Stimulated activated CD8-positive, alpha-beta memory T cell treated with anti-CD3 and anti-CD28 coated beads, Interleukin-15, amount 100 ng/mL, for 4 hours (primary cell): ENCODE measurements around the gene RUNX2.
"Not testable (repeated sequence)": the region's sequence is repeated elsewhere in the genome, so short reads cannot be mapped to it uniquely, and the experiment has no call there.

Source experiments
- DNase-seq, 2 donors: peaks; one replicate each; pipeline ENCODE4 v3.0.0-alpha.2; 2020; ENCODE audit warnings: low read depth in 2 of 2

RUNX2 gene

DNA sequence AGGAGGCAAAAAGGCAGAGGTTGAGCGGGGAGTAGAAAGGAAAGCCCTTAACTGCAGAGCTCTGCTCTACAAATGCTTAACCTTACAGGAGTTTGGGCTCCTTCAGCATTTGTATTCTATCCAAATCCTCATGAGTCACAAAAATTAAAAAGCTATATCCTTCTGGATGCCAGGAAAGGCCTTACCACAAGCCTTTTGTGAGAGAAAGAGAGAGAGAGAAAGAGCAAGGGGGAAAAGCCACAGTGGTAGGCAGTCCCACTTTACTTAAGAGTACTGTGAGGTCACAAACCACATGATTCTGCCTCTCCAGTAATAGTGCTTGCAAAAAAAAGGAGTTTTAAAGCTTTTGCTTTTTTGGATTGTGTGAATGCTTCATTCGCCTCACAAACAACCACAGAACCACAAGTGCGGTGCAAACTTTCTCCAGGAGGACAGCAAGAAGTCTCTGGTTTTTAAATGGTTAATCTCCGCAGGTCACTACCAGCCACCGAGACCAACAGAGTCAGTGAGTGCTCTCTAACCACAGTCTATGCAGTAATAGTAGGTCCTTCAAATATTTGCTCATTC is at the start of gene RUNX2:
TSS of gene RUNX2 (plus strand) at position 375 of the 567 bp plus-strand sequence. CDS start 397 bp downstream, outside the sequence.
- no peak for DNase-seq

DNA sequence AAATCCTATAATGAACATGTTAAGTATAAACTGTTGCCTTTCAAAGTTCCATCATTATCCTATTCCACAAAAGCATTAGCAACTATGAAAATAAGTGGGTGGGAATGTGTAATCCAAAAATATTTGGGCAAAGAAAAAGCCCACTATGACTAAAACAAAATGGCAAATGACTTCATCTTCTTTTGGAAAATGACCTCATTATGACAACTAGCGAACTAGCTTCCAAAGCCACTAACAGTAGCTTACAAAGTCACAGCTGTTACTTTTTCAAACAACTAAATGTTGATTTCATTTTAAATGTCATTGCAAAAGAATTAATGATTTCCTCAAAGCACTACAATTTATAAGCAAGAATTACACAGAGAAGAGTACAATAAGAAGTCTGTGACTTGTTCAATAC is 49.8 kb upstream of the RUNX2 start:
- DNase-seq: no peak

DNA sequence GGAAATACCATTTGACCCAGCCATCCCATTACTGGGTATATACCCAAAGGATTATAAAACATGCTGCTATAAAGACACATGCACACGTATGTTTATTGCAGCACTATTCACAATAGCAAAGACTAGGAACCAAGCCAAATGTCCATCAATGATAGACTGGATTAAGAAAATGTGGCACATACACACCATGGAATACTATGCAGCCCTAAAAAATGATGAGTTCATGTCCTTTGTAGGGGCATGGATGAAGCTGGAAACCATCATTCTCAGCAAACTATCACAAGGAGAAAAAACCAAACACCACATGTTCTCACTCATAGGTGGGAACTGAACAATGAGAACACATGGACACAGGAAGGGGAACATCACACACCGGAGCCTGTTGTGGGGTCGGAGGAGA is 41.4 kb upstream of the RUNX2 start:
- DNase-seq: not testable (repeated sequence)

DNA sequence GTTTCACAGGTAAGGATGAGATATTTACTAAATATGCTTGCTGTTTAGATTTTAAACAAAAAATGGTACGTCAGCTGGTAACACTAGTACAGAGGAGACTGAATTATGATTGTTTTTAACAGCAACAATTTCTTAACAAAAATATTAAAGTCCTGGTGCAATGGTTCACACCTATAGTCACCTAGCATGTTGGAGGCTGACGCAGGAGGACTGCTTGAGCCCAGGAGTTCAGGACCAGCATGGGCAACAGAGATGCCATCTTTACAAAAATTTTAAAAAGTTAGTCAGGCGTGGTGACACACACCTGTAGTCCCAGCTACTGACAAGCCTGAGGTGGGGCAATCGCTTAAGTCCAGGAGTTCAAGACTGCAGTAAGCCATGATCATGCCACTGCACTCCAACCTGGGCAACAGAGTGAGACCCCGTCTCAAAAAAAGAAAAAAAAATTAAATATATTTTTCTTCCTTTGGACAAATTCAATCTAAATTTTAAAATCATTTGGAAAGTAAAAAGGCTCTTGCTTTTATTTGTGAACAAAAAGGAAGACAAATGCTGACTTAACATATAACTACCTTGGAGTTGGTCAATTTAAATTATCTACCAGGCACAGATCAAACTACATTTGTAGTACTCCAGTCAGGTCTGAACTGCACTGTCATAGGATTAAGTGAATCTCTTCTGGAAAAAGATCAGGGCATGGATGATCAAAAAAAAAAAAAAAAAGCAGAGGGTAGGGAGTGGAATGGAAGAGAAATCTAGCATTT is 38.2 kb upstream of the RUNX2 start:
- no peak for DNase-seq

DNA sequence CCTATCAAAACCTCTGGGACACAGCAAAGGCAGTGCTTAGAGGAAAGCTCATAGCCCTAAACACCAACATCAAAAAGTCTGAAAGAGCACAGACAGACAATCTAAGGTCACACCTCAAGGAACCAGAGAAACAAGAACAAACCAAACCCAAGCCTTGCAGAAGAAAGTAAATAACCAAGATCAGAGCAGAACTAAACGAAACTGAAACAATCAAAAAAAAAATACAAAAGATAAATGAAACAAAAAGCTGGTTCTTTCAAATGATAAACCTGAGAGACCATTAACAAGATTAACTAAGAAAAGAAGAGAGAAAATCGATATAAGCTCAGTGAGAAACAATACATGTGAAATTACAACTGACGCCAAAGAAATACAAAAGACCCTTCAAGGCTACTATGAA is 34.8 kb upstream of the RUNX2 start:
- no peak for DNase-seq

DNA sequence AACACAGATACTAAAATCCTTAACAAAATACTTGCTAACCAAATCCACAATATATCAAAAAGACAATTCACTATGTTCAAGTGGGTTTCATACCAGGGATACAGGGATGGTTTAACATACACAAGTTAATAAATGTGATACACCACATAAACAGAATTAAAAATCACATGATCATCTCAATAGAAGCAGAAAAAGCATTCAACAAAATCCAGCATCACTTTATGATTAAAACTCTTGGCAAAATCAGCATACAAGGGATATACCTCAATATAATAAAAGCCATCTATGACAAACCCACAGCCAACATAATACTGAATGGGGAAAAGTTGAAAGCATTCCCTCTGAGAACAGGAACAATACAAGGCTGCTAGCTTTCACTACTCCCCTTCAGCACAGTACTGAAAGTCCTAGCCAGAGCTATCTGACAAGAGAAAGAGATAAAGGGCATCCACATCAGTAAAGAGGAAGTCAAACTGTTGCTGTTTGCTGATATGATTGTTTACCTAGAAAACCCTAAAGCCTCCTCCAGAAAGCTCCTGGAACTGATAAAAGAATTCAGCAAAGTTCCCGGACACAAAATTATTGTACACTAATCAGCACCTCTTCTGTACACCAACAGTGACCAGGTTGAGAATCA is 33.9 kb upstream of the RUNX2 start:
- not testable (repeated sequence) for DNase-seq

DNA sequence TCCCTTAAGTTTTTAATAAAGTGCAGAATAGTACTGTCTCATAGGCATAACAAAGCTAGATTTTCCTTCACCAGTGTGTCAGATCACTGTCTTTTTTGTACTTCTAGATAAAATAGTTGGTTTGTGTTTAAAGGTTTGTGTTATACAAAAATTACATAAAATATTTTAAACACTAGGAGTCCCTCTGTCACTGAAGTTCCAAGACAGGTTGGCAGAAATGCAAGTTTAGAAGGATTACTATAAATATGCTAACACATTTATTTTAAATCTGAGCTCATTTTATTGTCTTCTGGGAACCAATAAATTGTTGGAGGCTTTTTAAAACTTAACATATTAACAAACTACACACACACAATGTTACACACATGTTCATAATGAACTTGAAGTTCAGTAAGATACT is 30.8 kb upstream of the RUNX2 start:
- DNase-seq: no peak

DNA sequence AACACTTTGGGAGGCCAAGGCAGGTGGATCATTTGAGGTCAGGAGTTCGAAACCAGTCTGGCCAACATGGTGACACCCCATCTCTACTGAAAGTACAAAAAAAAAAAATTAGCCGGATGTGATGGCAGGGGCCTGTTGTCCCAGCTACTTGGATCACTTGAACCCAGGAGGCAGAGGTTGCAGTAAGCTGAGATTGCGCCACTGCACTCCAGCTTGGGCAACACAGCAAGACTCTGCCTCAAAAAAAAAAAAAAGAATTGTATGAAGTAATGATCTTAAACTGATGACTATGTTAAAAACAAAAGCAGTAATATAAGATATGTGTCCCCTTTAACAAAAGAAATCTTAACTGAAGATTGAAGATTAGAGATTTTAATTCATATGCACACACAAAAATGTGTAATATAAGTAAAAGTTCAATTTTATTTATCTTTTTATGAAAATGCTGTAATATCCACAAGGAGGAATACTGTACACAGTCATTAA is 29.0 kb upstream of the RUNX2 start:
- DNase-seq: no peak

DNA sequence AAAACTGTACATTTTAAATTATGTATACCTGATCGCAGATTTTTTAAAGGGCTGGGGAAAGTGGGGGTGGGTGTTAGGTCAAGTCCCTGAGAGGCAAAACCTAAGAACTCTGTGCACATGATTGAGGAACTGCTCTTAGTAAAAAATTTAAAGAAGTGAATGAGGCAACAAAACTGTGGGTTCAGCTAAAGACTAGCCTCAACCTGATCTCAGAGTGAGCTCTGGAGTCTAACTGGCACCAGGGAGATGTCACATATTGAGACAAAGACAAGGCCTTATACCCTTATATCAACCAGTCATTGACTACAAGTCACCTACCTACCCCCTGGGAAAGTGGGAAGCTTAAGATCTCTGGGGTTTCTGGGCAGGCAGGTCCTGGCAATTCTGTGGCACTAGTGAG is 27.4 kb upstream of the RUNX2 start:
- DNase-seq: no peak

DNA sequence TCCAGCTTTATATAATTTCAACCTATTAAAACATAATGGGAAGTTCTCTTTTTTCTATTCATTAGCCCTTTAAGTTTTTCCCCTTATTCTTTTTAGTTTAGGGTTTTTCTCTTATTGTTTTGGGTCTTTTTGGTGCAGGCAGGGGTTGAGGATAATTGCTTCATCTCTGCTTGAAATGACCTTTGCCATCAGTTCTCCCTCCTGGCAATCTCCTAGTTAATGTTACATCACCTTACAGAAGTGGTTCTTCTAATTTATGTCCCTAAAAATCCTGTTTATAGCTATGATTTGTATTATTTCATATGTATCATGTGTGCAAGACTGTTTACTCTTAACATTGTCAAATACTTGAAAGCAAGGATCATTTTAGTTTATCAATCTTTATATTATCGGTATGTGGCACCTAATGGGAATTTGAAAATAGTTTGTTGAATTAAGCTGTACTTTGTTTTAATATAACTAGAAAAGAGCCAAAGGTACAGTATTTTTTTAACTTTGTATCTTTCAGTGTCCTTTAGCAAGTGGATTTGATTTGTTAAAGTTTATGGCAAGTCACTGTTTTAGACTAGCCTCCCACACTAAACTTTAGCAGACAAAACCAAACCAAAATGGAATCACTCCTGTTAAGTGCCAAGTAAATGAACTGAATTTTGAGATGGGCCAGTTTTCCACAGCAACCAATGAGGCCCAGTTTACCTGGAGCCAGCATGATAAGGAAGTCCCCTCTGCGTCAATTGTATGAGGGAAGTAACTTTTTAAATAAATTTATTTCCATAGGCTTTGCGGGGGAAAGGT is 26.6 kb upstream of the RUNX2 start:
- no peak for DNase-seq

DNA sequence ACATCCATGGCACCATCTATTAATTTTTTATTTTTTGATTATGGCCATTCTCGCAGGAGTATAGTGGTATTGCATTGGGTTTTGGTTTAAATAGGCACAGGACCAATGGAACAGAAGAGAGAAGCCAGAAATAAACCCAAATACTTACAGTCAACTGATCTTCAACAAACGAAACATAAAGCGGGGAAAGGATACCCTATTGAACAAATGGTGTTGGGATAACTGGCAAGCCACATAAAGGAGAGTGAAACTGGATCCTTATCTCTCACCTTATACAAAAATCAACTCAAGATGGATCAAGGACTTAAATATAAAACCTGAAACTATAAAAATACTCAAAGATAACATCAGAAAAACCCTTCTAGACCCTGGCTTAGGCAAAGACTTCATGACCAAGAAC is 25.3 kb upstream of the RUNX2 start:
- DNase-seq: no peak

DNA sequence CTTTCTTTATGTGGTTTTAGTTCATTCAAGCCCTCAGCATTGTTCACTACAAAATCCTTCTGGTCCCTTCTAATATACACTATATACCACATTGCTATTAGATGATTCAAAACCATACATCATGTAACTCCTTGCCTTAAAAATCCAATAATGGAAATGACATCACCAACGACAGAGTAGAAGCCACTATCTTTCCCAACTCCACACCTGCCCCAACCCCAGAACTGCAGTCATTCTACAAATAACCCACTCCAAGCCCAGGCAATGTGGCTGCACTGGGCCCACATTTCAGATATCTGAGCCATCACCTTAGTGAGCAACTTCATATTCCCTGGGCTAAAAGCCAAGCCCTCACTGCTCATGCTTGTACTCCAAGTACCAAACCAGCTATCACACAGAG is 22.6 kb upstream of the RUNX2 start:
- no peak for DNase-seq

DNA sequence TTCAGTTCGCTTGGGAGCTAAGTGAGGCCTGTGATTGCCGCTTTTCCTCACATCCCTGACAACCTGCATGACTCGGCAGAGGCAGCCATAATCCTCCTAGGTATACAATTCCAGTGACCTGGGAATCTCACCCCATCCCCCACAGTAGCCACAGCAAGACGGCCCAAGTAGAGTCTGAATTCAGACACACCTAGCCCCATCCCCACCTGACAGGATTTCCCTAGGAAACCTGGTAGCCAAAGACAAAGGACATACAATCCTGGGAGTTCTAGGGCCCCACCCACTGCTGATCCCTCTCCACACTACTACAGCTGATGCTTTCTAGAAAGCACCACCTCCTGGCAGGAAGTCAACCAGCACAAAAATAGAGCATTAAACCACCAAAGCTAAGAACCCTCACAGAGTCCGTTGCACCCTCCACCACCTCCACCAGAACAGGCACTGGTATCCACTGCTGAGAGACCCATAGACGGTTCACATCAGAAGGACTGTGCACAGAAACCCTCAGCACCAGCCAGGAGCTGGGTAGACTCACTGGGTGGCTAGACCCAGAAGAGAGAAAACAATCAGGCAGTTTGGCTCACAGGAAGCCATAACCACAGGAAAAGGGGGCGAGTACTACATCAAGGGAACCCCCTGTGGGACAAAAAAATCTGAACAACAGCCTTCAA is 17.9 kb upstream of the RUNX2 start:
- peak in 1 of 2 donors; percentile 5 for DNase-seq

DNA sequence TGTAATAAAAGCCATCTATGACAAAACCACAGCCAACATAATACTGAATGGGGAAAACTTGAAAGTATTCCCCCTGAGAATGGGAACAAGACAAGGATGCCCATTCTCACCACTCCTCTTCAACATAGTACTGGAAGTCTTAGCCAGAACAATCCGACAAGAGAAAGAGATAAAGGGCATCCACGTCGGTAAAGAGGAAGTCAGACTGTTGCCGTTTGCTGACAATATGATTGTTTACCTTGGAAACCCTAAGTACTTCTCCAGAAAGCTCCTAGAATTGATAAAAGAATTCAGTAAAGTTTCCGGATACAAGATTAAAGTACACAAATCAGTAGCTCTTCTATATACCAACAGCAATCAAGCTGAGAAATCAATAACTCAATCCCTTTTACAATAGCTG is 14.0 kb upstream of the RUNX2 start:
- DNase-seq: no peak

DNA sequence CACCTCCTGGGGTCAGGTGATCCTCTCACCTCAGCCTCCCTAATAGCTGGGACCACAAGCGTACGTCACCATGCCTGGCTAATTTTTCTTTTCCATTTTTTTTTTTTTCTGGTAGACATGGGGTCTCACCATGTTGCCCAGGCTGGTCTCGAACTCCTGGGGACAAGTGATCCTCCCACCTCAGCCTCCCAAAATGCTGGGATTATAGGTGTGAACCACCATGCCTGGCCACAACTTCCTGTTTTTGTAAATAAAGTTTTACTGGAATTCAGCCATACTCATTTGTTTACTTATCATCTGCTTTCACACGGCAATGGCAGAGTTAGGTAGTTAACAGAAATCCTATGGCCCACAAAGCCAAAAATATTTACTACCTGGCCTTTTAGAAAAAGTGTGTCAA is 7.8 kb upstream of the RUNX2 start:
- no peak for DNase-seq

DNA sequence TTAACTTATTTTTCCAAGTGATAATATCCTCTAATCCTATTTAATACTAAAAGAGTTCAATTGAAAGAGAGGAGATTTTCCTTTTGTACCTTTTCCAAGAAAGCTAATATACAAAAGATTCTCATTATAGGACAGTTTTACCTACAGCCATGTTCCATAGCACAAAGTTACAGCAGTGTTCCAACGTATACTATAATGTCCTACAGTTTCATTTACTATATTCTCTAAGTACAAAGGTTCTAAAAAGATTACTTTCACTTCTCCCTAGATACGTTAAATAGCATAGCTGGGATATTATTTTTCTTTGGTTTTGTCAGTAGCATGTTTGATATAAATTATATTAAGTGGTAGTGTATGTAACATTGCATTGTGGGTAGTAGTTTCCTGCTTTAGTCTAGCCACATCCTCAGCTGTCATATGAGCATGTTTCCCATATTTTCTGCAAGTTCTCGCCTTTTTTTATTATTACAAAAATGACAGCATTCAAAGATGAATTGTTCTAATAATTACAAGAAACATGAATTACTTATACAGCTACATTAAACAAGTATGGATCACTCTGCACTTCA is 4.4 kb upstream of the RUNX2 start:
- DNase-seq: no peak

DNA sequence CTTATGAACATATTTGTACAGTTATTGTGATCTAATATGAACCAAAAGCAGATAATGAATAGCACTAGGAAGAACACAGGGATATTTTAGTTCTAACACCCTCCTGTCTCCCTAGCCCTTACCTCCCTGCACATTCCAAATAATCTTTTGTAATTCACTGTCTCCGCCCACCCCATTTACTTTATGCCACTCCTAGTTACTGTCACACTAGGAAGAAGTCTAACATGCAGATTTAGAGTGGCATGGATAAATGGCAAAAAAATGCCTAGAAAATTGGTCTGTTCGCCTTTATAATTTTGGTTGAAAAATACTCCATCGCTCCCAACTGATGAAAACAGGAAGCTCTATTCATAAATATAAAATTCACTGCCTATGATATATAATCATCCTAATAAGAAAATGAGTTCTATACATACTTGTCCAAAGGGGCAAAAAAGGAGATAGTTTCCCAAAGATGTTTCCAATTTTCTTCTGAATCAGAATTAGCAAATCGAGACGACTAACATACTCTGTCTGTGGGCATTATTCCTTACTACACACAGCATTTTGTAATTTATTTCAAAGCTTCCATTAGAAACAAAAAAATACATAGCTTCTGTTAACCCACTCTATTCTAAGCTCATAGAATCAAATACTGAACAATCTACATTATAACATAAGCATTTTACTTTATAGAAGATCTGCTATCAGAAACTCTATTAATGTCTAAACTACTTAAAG is 1.3 kb upstream of the RUNX2 start:
- DNase-seq: no peak

DNA sequence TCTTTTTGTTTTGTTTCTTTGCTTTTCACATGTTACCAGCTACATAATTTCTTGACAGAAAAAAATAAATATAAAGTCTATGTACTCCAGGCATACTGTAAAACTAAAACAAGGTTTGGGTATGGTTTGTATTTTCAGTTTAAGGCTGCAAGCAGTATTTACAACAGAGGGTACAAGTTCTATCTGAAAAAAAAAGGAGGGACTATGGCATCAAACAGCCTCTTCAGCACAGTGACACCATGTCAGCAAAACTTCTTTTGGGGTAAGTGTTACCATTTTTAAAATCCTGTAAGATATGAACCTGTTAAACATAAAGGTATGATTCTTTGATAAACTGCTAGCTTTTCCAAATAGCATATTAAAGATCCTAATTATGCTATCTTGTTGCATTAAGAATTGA is 393 bp downstream of the RUNX2 start:
- no peak for DNase-seq

DNA sequence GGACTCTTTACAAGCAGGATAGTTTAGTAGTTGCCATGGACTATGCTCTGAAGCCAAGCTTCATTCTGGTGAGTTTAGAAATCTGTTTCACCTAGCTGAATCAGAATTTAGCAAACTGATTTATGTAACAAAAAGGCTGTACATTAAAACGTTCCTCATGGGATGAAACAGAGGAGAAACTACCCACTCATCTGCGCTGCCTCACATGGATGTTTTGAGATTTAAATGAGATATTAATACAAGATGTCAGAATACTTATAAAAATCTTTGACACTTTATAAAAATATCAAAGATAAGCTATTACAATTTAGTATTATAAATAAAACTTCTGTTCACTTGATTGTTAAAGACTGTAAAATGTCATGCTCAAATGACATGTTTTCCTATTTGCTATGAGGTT is 16.8 kb downstream of the RUNX2 start:
- no peak for DNase-seq

DNA sequence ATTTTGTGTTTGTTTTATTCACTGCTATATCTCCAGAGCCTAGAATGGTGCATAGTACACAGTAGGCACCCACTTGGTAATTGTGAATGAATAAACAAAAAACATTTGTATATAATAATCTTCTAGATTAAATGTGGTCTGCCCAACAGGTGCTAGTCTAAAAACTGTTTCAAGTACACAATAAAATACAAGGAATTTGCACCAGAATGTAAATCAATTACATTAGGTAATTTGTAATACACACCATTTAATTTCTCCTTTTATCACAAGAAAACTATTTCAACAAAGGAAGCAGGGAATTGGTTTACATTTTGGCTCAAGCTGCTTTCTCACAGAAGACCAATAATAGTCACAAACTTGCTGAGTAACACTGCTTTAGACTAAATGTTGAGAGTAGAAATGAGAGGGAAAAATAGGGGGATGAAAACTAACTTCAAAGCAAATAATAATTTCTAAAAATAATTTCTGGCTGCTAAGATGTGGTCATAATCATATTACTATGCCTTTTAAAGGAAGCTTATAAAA is 22.1 kb downstream of the RUNX2 start:
- no peak for DNase-seq
